WTC11 (cell line): ENCODE results near the gene HDAC5.

Source experiments
- ATF2 ChIP-seq: sonication (generic); formaldehyde crosslinking; IDR thresholded peaks from 2 replicates; pipeline ENCODE4 v1.8.1; 2022; ENCODE audit warnings: low read depth, missing genetic modification reagents, borderline replicate concordance
- CTCF ChIP-seq: fragments of 200-600 bp; IDR thresholded peaks from 2 replicates; pipeline ENCODE4 v1.8.0; 2022; ENCODE audit warnings: antibody characterized with exemption
- HMGXB4 ChIP-seq: sonication (generic); formaldehyde crosslinking; IDR thresholded peaks from 2 replicates; pipeline ENCODE4 v1.8.1; 2023; ENCODE audit warnings: mild to moderate bottlenecking, moderate library complexity, missing genetic modification reagents
- PREB ChIP-seq: sonication (generic); formaldehyde crosslinking; IDR thresholded peaks from 2 replicates; pipeline ENCODE4 v1.8.1; 2022; ENCODE audit warnings: mild to moderate bottlenecking, missing genetic modification reagents, moderate library complexity, borderline replicate concordance
- ZNF263 ChIP-seq: sonication (generic); formaldehyde crosslinking; IDR thresholded peaks from 2 replicates; pipeline ENCODE4 v1.8.1; 2022; ENCODE audit warnings: low read depth, mild to moderate bottlenecking, moderate library complexity, missing genetic modification reagents
- TF ChIP-seq, protein P1 (sequence below): sonication (generic); formaldehyde crosslinking; IDR thresholded peaks from 2 replicates; pipeline ENCODE4 v1.8.0; 2022; ENCODE audit warnings: mild to moderate bottlenecking, missing genetic modification reagents

DNA sequence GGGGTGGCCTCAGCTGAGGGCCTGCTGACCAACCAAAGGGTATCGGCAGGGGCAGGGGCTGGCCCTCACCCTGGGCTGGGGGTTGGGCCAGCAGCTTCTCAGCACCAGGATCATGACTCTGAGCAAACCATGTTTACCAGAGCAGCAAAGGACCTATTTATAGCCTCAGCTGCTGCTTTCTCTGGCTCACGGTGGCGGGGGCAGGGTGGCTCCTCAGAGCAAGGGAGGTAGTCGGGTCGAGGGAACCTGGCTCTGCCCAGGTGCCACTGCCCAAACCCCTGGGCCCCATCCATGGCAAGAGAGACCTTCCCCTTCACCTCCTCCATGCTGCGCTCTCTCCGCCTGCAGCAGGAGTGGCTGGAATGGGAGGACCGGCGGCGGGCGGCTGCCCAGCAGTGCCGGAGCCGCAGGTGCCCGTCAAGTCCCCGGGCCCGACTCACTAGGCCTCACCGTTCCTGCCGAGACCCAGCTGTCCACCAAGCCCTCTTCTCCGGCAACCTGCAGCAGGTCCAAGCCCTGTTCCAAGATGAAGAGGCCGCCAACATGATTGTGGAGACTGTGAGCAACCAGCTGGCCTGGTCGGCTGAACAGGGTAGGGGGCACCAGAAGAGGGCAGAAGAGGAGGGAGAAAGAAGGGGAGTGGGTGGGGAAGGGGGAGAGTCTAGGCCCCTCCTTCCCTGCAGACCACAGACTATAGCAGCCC, 47.2 kb upstream of the HDAC5 start, which contains the start of gene ASB16:
- TF ChIP-seq ZNF263 (CRISPR knock-in tag) = no peak
- TF ChIP-seq, protein P1, sequence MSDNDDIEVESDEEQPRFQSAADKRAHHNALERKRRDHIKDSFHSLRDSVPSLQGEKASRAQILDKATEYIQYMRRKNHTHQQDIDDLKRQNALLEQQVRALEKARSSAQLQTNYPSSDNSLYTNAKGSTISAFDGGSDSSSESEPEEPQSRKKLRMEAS (CRISPR knock-in tag) = no peak
- TF ChIP-seq PREB (CRISPR knock-in tag) = no peak
- no peak for TF ChIP-seq ATF2 (CRISPR knock-in tag)
- no peak for TF ChIP-seq CTCF
- TF ChIP-seq HMGXB4 = 0 out of 2 replicates have a peak, but pooled peaks have one; percentile 27
